ENCODE measurements around the gene MAML1.
"Not testable (repeated sequence)": the region's sequence is repeated elsewhere in the genome, so short reads cannot be mapped to it uniquely, and the experiment has no call there.

The MAML1 gene

GRCh38 chr5:179769796-179770195 lies 37.2 kb downstream of the MAML1 start:
- no peak for DNase-seq

GRCh38 chr5:179771311-179771895 lies 38.8 kb downstream of the MAML1 start:
- no peak for DNase-seq

- DNase-seq = no peak
Measured at GRCh38 chr5:179772351-179772750, 39.7 kb downstream of the MAML1 start.

GRCh38 chr5:179773686-179774040 lies 41.0 kb downstream of the MAML1 start:
- no peak for DNase-seq

- no peak for DNase-seq
Measured at GRCh38 chr5:179774442-179774841, 41.8 kb downstream of the MAML1 start.

- DNase-seq = no peak
Measured at GRCh38 chr5:179776411-179776938, 43.9 kb downstream of the MAML1 start.

- no peak for DNase-seq
Measured at GRCh38 chr5:179777456-179777855, 44.8 kb downstream of the MAML1 start.

DNA sequence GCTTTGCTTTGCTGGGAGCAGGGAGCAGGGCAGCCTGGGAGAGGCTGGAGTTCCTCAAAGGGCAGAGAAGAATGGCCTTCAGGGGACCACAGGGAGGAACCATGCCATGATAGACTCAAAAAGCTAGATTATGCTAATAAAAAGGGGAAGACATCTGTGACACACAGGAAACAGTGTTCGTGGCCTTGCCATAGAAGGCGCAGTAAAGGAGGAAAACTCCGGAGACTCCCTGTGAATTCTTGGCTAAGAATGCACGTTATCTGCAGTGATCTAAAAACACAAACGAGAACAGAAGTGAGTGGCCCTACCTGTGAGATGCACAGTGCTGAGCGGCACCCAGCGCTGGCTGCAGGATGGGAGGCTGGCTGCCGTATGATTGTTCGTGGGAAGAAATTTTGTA lies 45.3 kb downstream of the MAML1 start:
- DNase-seq = no peak

GRCh38 chr5:179778591-179778990 lies 46.0 kb downstream of the MAML1 start:
- no peak for DNase-seq

GRCh38 chr5:179779826-179780225 lies 47.2 kb downstream of the MAML1 start:
- no peak for DNase-seq

DNA sequence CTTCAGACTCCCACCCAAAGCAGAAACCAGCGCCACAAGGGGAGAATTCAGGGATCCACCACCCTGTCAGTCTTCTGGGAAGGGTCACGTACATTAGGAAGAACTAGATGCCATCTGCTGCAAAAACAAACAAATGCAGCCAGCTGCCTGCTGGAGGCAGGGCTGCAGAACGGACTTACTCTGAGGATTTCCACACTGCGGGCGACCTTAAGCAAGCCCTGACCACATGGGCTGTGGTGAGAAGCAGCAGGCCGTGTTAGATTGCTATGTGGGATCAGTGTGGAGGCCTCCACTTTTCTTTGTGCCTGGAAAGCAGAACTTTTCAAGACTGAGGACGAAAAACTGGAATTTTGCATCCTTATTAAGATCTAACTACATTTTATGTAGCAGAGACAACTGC lies 47.7 kb downstream of the MAML1 start:
- no peak for DNase-seq

DNA sequence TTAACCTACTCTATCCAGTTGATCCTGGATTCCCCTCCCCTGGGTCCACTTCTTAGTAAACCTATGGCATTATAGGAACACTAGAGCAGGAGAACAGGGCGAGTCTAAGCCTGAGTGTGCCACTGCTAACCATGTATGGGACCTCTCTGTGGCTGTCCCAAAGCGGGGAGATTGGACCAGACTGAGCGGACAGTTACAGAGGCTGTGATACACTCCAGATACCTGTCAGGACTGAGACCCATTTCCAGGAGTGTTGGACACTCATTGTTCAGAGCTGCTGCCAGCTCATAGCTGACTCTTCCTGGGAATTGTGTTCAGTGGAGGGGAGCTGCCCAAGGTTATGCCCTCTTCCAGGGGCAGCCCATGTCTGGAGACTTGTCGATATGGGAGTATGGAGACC lies 49.2 kb downstream of the MAML1 start:
- DNase-seq = no peak

GRCh38 chr5:179783128-179783527 lies 50.5 kb downstream of the MAML1 start:
- no peak for DNase-seq

DNA sequence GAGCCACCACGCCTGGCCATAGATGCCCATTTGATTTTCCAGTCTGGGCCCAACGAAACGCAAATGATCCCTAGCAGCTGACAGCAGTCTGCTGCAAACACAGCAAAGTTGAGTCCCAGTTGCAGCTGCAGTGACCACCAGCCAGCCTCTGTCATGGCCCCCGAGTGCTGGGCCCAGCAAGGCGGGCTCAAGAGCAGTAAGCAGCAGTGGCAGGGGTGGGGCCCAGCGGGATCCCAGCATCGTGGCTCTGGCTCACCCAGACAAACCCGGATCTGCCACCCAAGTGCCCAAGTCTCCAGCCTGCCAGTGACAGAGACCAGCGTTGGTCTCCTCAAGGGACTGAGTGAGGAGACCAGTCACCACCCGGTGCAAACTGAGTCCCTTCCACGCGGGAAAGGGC lies 54.2 kb downstream of the MAML1 start:
- DNase-seq = no peak

DNA sequence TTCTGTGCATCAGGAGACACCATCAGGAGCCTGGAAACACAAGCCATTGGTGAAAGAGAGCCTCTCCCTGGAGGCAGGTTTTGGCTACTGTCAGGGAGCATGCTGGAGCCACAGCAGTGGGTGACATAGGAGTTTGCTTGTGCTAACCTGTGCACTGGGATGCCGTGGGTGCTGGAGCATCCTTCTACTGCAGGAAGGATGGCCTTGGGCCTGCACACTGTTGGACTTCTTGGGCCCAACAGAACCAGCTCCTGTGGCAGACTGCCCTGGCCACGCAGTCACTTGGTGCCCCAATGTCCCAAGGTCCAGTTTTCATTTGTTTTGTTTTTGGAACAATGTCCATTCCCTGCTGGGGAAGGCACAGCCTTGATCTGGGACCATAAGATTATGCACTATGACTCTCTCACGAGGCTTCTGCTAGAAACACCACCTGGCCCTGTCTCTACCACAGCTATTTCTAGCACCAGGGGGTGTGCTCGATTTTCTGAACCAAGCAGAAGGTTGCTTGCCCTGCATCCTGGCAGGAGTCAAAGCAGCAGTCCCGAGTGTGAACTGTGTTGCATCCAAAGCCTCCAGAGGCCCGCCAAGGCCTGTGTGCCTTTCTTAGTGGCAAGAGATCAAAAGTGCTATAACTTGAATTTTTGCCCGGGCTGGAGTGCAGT lies 55.7 kb downstream of the MAML1 start:
- DNase-seq = no peak

GRCh38 chr5:179789278-179789677 lies 56.7 kb downstream of the MAML1 start:
- not testable (repeated sequence) for DNase-seq

GRCh38 chr5:179791881-179792611 lies 59.4 kb downstream of the MAML1 start:
- DNase-seq = no peak

- DNase-seq = no peak
Measured at GRCh38 chr5:179792612-179793467, 60.2 kb downstream of the MAML1 start.

GRCh38 chr5:179793468-179794139 lies 61.0 kb downstream of the MAML1 start, which contains the start of gene LTC4S:
Gene LTC4S, plus strand, starts transcription at chr5:179793986. Its CDS starts 95 bp downstream, at chr5:179794081.
- DNase-seq = no peak

- DNase-seq = no peak
Measured at GRCh38 chr5:179794171-179794570, 61.5 kb downstream of the MAML1 start.

DNA sequence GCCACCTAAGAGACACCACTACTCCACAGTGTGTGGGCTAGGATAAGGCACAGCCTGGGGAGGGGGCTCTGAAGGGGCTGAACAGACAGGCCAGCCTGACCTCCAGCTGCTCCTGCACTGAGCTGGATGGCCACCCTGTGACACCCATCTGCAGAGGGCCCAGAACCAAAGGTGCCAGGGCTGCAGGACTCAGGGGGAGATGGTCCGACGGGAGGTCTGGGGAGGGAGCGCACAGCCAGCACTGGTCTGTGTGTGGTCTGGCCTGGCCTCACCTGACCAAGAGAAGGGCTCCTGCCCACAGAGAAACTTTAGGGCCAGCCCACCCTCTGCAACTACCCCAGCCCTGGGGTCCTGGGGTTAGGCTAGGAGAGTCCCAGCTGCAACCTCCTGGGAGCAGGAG lies 62.0 kb downstream of the MAML1 start:
- DNase-seq = no peak

GRCh38 chr5:179795049-179795862 lies 62.6 kb downstream of the MAML1 start:
- DNase-seq = peak; percentile 37

Measured in DMS153 (cell line).